ENCODE data around the gene MYOCD.

DNA sequence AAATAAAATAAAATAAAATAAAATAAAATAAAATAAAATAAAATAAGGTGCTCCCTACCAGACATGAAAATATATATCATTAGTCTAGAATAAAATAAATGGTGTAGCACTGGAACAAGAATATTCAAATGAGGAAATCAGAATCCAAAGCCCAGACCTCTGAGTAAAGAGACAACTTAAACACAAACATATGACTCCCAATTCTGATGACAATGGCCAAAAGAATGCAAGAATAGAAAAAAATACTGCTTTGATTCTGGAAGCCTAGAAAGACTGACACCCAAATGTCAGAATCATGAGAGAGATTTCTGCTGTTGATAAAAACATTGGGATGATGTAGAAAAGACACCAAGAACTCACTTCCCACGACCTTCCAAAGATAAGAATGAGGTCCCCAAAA, 27.9 kb downstream of the MYOCD start:
- TF ChIP-seq CTCF (IDR thresholded peaks at IDR 0.05; ENCODE audit: low read depth, low read length, missing input control) (no peak), RAD21 (IDR thresholded peaks at IDR 0.05) (no peak), GABPA (IDR thresholded peaks at IDR 0.05 in 1 of 2, conservative IDR thresholded peaks at IDR 0.05 in 1 of 2) (no peak), JUND (IDR thresholded peaks at IDR 0.05) (no peak), SP1 (IDR thresholded peaks at IDR 0.05) (no peak), RXRA (IDR thresholded peaks at IDR 0.05) (no peak)
- TF ChIP-seq, protein P1, sequence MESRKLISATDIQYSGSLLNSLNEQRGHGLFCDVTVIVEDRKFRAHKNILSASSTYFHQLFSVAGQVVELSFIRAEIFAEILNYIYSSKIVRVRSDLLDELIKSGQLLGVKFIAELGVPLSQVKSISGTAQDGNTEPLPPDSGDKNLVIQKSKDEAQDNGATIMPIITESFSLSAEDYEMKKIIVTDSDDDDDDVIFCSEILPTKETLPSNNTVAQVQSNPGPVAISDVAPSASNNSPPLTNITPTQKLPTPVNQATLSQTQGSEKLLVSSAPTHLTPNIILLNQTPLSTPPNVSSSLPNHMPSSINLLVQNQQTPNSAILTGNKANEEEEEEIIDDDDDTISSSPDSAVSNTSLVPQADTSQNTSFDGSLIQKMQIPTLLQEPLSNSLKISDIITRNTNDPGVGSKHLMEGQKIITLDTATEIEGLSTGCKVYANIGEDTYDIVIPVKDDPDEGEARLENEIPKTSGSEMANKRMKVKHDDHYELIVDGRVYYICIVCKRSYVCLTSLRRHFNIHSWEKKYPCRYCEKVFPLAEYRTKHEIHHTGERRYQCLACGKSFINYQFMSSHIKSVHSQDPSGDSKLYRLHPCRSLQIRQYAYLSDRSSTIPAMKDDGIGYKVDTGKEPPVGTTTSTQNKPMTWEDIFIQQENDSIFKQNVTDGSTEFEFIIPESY (IDR thresholded peaks at IDR 0.05) = no peak
